BLaER1 (cell line): Measurements from ENCODE around the gene C1orf35.

Experiments used
- H3K27ac ChIP-seq: shearing (Covaris generic); formaldehyde crosslinking; 2 replicates; pipeline ENCODE4 v1.8.1; 2022
- H3K27me3 ChIP-seq: shearing (Covaris generic); formaldehyde crosslinking; 2 replicates; pipeline ENCODE4 v1.8.1; 2022
- H3K36me3 ChIP-seq: shearing (Covaris generic); formaldehyde crosslinking; 2 replicates; pipeline ENCODE4 v1.8.1; 2022
- H3K4me1 ChIP-seq: shearing (Covaris generic); formaldehyde crosslinking; 2 replicates; pipeline ENCODE4 v1.8.1; 2022
- H3K4me2 ChIP-seq: shearing (Covaris generic); formaldehyde crosslinking; 2 replicates; pipeline ENCODE4 v1.8.1; 2022
- H3K4me3 ChIP-seq: shearing (Covaris generic); formaldehyde crosslinking; 2 replicates; pipeline ENCODE4 v1.8.1; 2022
- H3K9ac ChIP-seq: shearing (Covaris generic); formaldehyde crosslinking; 2 replicates; pipeline ENCODE4 v1.8.1; 2022
- H3K9me3 ChIP-seq: shearing (Covaris generic); formaldehyde crosslinking; 2 replicates; pipeline ENCODE4 v1.8.1; 2022
- H4K20me1 ChIP-seq: shearing (Covaris generic); formaldehyde crosslinking; 2 replicates; pipeline ENCODE4 v1.8.1; 2022
- Cebpa-rat ChIP-seq: shearing (Covaris generic); IDR thresholded peaks from 2 replicates; pipeline ENCODE4 v1.8.1; 2022

Gene C1orf35

DNA sequence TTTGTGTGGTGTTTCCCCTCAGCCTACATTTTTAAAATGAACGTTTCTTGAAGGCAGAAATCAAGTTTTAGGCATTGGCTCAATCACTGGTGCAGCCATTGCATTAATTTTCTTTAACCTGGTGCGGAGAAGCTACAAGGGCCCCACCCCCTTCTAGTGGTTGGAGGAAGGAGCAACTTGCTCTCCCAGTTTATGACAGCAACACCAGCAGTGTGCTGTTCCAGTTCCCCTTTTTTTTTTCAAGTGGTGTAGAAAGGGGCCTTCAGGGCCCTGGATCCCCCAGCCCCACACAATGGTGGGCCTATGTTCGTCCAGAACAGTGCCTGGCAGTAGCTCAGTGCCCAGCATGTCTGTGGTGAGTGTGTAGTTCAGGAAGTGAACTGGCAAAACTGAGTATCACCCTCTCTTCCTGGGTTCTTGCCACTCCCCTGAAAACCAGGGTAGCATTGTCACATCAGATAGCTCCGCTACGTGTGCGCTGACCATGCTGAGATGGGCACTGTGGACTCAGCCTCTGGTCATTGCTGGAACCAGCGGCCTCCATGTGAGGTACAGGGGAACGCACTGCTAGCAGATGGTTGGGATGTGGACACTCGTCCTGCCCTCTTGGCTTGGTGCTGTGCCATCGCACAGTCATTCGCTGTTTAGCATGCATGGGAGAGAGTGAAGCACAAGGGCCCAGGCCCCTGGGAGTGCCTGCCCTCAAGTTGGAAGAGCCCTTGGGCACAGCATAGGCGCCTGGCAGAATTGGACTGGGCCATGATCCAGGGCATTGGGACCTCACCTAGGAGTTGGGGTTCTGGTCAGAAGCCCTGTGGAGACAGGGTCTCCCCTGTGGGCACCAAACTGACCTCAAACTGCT is 13.4 kb downstream of the C1orf35 start:
- Histone ChIP-seq H3K4me3 (peak overlapping the region; percentile 25; the same call in 1 of the 2 replicates), H3K27ac (peak overlapping the region; percentile 38; the same call in 1 of the 2 replicates), H3K4me2 (peak overlapping the region; percentile 67), H3K4me1 (peaks cover 63% of the 10 kb centered on the region), H3K9me3 (peaks cover 51% of the 10 kb centered on the region), H3K9ac (no peak overlapping the region; the same call in 1 of the 2 replicates), H3K36me3 (peaks cover 97% of the 10 kb centered on the region), H3K27me3 (no peaks in the 10 kb centered on the region), H4K20me1 (peaks cover 100% of the 10 kb centered on the region)
- no peak for TF ChIP-seq Cebpa-rat

DNA sequence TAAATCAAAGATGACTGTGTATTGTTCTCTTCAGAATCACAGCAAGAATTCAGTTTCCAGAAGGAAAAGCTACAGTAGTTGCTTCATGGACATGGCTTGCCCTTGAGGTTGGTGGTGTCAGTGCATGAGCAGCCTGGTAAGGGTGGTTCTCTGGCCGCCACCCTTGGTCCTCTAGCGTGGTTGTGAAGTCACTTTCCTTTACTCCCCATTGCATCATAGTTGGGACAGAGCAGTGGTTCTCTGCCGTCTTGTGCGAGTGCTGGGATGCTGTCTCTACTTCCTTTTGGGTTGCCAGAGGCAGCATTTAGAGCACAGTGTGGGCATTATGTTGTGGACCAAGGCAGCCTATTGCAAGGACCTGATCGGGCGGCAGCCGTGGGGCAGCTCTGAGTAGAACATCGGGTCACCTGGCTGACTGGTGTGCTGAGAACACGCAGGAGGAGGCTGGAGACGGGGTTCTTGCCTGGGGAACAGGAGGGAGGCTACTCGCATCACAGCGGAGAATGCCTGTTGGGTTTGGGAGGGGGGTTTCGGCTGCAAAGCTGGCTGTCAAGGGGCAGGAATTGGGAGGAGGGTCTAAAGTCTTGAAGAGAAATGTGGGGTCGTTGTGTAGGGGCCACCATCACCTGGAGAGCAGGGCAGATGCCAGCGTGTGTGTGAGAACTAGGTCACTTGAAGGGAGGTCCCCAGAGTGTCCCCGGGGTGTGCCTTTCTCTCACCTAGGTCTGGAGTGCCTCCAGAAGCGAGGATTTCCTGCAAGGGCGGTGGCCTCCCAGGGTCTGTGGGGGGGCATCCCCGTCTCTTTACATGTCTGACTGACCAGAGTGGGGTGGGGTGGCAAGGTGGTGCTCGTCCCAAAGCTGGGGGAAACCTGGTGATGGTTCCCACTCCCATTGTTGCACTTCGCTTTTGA is 14.3 kb downstream of the C1orf35 start:
- Histone ChIP-seq H3K27me3 (no peaks in the 10 kb centered on the region), H3K9me3 (peaks cover 42% of the 10 kb centered on the region), H3K9ac (0 out of 2 replicates have a peak overlapping the region, but pooled peaks have one; percentile 26), H3K4me2 (peak overlapping the region; percentile 67), H3K36me3 (peaks cover 93% of the 10 kb centered on the region), H3K4me3 (no peak overlapping the region; the same call in 1 of the 2 replicates), H3K27ac (no peak overlapping the region), H3K4me1 (peaks cover 72% of the 10 kb centered on the region), H4K20me1 (peaks cover 100% of the 10 kb centered on the region)
- TF ChIP-seq Cebpa-rat, result no peak

DNA sequence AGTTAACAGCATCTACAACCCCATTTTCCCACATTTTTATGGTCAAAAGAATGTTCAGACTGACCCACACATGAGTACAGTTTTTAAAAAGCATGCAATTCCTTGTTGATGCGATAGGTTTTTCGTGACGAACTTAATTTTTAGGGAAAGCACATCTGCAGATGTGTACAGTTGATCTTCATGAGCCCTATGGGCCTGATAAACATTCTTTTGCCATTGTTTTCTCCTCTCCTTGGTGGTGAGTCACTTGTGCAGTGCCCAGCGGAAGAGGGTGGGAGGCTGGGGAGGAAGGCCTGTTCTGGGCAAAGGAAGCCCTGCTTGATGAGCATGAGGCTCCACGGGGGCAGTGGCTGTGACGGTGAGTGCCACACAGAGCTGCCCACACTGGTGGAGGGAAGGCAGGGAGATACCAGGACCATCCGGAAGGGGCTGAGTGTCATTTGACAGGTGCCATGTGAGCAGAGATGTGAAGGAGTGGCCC is 15.3 kb downstream of the C1orf35 start:
- Histone ChIP-seq H3K4me2 (peak overlapping the region; percentile 67), H3K27ac (no peak overlapping the region), H3K4me1 (peaks cover 75% of the 10 kb centered on the region)

DNA sequence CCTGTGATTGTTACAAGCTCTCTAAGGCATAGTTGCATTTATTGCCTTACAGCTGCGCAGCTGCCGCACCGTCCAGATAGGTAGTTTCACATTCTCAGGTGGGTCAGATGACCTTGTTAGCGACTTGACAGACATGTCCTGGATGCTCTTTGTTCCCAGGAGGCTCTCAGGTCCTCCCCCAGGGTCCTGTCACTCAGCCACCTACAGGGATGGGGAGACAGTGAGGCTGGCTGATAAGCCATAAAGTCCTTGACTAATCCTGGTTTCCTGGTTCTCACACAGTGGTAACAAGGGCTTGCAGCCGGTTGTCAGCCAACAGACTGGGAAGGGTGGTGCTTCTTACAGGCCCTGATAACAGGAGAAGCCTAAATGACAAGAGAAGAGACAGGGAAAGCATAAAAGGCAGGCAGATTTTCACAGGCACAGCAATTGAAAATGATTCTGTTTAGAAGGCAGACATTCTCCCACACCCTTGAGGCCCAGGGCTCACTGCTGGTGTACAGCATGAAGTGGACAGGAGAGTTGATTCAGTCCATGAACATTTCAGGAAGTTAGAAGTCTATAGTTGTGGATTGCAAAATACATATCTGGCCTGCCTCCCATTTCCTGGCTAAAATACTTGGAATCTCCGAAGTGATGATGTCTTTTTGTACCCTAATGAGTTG is 17.7 kb downstream of the C1orf35 start:
- peaks cover 81% of the 10 kb centered on the region for H3K4me1 ChIP-seq
- H3K36me3 ChIP-seq, result peaks cover 59% of the 10 kb centered on the region
- peaks cover 77% of the 10 kb centered on the region for H4K20me1 ChIP-seq
- peaks cover 8% of the 10 kb centered on the region; the same call in 1 of the 2 replicates for H3K9me3 ChIP-seq
- TF ChIP-seq Cebpa-rat, result no peak
- peak overlapping the region; percentile 99 for H3K4me2 ChIP-seq
- no peak overlapping the region for H3K27ac ChIP-seq
- no peaks in the 10 kb centered on the region for H3K27me3 ChIP-seq
- H3K4me3 ChIP-seq, result no peak overlapping the region
- peak overlapping the region; percentile 100; the same call in 1 of the 2 replicates for H3K9ac ChIP-seq

More for the DNA sequence above, 15.3 kb downstream of the C1orf35 start:
- peaks cover 100% of the 10 kb centered on the region for H4K20me1 ChIP-seq
- peaks cover 82% of the 10 kb centered on the region for H3K36me3 ChIP-seq
- TF ChIP-seq Cebpa-rat, result no peak
- no peak overlapping the region for H3K4me3 ChIP-seq
- no peak overlapping the region for H3K9ac ChIP-seq
- H3K27me3 ChIP-seq, result no peaks in the 10 kb centered on the region
- H3K9me3 ChIP-seq, result peaks cover 31% of the 10 kb centered on the region

DNA sequence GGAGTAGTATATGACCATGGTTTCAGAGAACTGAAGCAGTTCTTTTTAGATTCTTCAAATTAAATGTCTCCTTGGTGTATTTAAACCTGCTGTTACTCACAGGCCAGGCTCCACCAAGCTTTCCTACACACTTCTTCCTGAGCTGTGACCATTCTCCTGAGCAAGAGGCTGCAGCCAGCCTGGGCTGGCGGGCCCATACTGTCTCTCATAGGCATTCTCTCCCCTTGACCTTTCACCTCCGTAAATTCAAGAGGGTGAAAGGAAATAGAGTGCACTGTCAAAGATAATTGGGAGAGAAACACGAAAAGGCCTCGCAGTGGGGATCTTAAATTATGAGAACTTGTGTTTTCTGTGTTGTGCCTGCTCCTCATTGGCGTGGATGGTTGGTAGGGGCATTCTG is 18.3 kb downstream of the C1orf35 start:
- no peak overlapping the region for H3K27ac ChIP-seq
- H3K27me3 ChIP-seq, result no peaks in the 10 kb centered on the region
- peak overlapping the region; percentile 99 for H3K4me2 ChIP-seq
- H3K4me3 ChIP-seq, result peak overlapping the region; percentile 100; the same call in 1 of the 2 replicates
- H4K20me1 ChIP-seq, result peaks cover 75% of the 10 kb centered on the region
- peaks cover 81% of the 10 kb centered on the region for H3K4me1 ChIP-seq
- H3K9ac ChIP-seq, result peak overlapping the region; percentile 100; the same call in 1 of the 2 replicates
- 0 out of 2 replicates have a peak, but pooled peaks cover 3% of the 10 kb centered on the region for H3K9me3 ChIP-seq
- no peak for TF ChIP-seq Cebpa-rat
- peaks cover 52% of the 10 kb centered on the region for H3K36me3 ChIP-seq

GRCh38 chr1:228084325-228084724 is 18.8 kb downstream of the C1orf35 start:
- Histone ChIP-seq H3K27me3 (no peaks in the 10 kb centered on the region), H3K4me3 (peak overlapping the region; percentile 100), H3K36me3 (peaks cover 48% of the 10 kb centered on the region), H4K20me1 (peaks cover 75% of the 10 kb centered on the region), H3K4me1 (peaks cover 81% of the 10 kb centered on the region), H3K4me2 (peak overlapping the region; percentile 99), H3K9ac (peak overlapping the region; percentile 100), H3K27ac (peak overlapping the region; percentile 100; the same call in 1 of the 2 replicates), H3K9me3 (no peaks in the 10 kb centered on the region)
- no peak for TF ChIP-seq Cebpa-rat

- peak overlapping the region; percentile 99 for H3K4me2 ChIP-seq
- H3K4me3 ChIP-seq, result peak overlapping the region; percentile 100
- TF ChIP-seq Cebpa-rat, result no peak
- H3K4me1 ChIP-seq, result peaks cover 81% of the 10 kb centered on the region
- peak overlapping the region; percentile 100 for H3K9ac ChIP-seq
- no peaks in the 10 kb centered on the region for H3K27me3 ChIP-seq
- no peaks in the 10 kb centered on the region for H3K9me3 ChIP-seq
- H3K36me3 ChIP-seq, result peaks cover 43% of the 10 kb centered on the region
- H4K20me1 ChIP-seq, result peaks cover 75% of the 10 kb centered on the region
- peak overlapping the region; percentile 100 for H3K27ac ChIP-seq
Observed at GRCh38 chr1:228083871-228084278, 19.2 kb downstream of the C1orf35 start.

DNA sequence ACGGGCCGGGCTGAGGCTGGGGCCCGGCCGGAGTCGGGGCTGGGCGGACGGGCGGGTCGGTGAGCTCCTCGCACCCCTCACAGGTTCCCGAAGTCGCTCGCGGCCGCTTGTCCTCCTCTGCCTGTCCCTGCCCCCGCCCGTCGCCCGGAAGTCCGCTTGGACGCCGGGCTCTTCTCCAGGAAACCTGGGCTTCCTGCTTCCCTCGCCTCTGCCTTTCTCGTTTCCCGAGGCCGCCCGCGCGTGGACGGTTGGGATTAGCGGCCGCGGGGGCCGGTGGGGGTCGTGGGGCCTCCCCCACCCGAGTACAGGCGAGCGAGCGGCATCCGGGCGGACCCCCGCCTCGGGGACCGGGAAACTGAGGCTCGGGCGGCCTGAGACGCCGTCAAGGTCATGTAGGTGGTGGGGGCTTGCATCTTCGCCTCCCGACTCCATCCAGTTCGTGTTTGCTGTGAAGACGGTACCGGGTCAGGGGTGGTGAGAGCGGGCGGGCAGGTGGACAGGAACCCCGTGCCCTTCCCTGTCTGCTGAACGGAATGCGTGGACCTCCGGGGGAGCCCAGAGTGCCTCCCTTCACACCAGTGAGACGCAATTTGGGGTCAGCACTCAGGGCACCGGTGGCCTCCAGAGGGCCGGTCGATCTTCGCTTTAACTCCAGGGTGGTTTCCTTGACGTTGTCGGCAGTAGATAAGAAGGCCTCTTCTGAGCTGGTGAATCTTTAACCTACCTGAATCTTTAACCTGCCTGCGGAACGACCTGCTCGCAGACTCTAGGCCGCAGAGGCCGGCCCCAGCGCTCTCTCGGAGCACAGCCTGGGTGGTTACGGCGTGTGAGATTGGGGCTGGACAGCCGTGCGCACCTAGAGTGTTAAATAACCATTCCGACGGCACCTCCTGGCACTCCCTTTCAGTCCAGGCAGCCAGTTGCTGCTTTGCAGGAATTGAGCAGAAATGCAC is 19.9 kb downstream of the C1orf35 start:
- peaks cover 36% of the 10 kb centered on the region for H3K36me3 ChIP-seq
- H4K20me1 ChIP-seq, result peaks cover 75% of the 10 kb centered on the region
- peak overlapping the region; percentile 100 for H3K4me3 ChIP-seq
- H3K4me2 ChIP-seq, result peak overlapping the region; percentile 99
- no peak for TF ChIP-seq Cebpa-rat
- H3K4me1 ChIP-seq, result peaks cover 81% of the 10 kb centered on the region
- peak overlapping the region; percentile 100 for H3K27ac ChIP-seq
- H3K9me3 ChIP-seq, result no peaks in the 10 kb centered on the region
- no peaks in the 10 kb centered on the region for H3K27me3 ChIP-seq
- H3K9ac ChIP-seq, result peak overlapping the region; percentile 100
